ENCODE data around the gene HELQ. TPM values are rescaled to one million over a fixed set of nuclear protein-coding genes. Genes with fewer than 3 reads are reported as not detected.

Gene HELQ
- total and polyA plus RNA-seq, 9 of the 15 experiments (the other 6 are each of a cell fraction or from before 2014, with no cell fraction given): 3.5 to 15.2 (median 11.9) TPM

- TF ChIP-seq ZNF407 (IDR thresholded peaks at IDR 0.05; ENCODE audit: low read depth) (no peak), ZNF324 (CRISPR knock-in tag; IDR thresholded peaks at IDR 0.05) (no peak), TEAD2 (tag; IDR thresholded peaks at IDR 0.05) (no peak), ZNF511 (CRISPR knock-in tag; IDR thresholded peaks at IDR 0.05) (no peak), ZBTB11 (CRISPR knock-in tag; IDR thresholded peaks at IDR 0.05) (peak in 1 of 3 experiments; percentile 35; a peak in 1 of 6 replicates), ARID4B (CRISPR knock-in tag; IDR thresholded peaks at IDR 0.05) (no peak), MXI1 (IDR thresholded peaks at IDR 0.05; ENCODE audit: low read depth, low read length) (no peak), TCF15 (CRISPR knock-in tag; IDR thresholded peaks at IDR 0.05) (no peak), ETV5 (CRISPR knock-in tag; IDR thresholded peaks at IDR 0.05; ENCODE audit: low read depth) (no peak)
Observed at GRCh38 chr4:83364312-83364711, 91.3 kb downstream of the HELQ start (continued).

All from K562 (cell line).